Liver (tissue), 3 donors: ENCODE results near the gene DOK6.

ENCODE experiments used
- ATF3 ChIP-seq: IDR thresholded peaks from 2 replicates; pipeline ENCODE4 v1.6.1; 2016; ENCODE audit warnings: antibody characterized with exemption
- CTCF ChIP-seq: fragments of 150-350 bp; IDR thresholded peaks from 2 replicates; pipeline ENCODE4 v1.5.1; 2017; ENCODE audit warnings: improper control_type of control experiment, low read depth, low read length; ENCODE audit not compliant: missing input control
- EGR1 ChIP-seq, 2 donors: IDR thresholded peaks; 2 replicates each; pipeline ENCODE4 v1.6.1; 2016 to 2018; ENCODE audit warnings: antibody characterized with exemption in 2 of 2, low read depth in 2 of 2
- FOXA1 ChIP-seq: IDR thresholded peaks from 2 replicates; pipeline ENCODE4 v1.6.1; 2016; ENCODE audit warnings: antibody characterized with exemption
- RAD21 ChIP-seq, 2 donors: IDR thresholded peaks; 2 replicates each; pipeline ENCODE4 v1.6.1; 2016; ENCODE audit warnings: antibody characterized with exemption in 2 of 2, mild to moderate bottlenecking in 2 of 2
- REST ChIP-seq: IDR thresholded peaks from 2 replicates; pipeline ENCODE4 v1.6.1; 2016; ENCODE audit warnings: antibody characterized with exemption, mild to moderate bottlenecking
- SP1 ChIP-seq: IDR thresholded peaks from 2 replicates; pipeline ENCODE4 v1.6.1; 2018; ENCODE audit warnings: antibody characterized with exemption, mild to moderate bottlenecking
- TAF1 ChIP-seq: conservative IDR thresholded peaks from 2 replicates; pipeline ENCODE4 v1.6.1; 2016; ENCODE audit warnings: antibody characterized with exemption, mild to moderate bottlenecking
- TF ChIP-seq, protein P1 (sequence below): IDR thresholded peaks from 2 replicates; pipeline ENCODE4 v1.6.1; 2016; ENCODE audit warnings: antibody characterized with exemption
- donor health status: healthy.
- donor health status: healthy.

DNA sequence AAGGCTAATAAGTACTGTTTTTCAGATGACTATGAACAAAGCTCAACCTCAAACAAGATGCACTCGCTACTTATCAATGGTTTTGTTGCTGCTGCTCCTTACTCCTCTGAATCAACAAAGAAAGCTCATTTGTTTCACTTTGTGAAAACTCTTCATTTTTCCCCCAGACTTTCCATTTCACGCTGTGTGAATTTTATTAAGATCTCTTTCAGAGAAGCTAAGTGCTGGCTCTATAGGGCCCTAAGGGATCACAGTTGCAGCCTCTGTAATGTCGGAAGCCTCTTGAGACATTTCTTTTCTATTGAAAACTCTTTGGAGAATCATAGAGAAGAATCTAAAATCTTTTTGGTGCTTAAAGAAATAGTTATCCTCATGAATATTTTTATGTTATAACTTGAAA is 337.2 kb downstream of the DOK6 start:
- TF ChIP-seq REST (no peak), CTCF (no peak), FOXA1 (no peak), ATF3 (no peak), SP1 (no peak), EGR1 (IDR thresholded peaks at IDR 0.05; ENCODE audit: low read depth in 2 of 2) (no peak), RAD21 (IDR thresholded peaks at IDR 0.05) (no peak), TAF1 (no peak)
- TF ChIP-seq, protein P1, sequence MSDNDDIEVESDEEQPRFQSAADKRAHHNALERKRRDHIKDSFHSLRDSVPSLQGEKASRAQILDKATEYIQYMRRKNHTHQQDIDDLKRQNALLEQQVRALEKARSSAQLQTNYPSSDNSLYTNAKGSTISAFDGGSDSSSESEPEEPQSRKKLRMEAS = no peak
